Adrenal gland (tissue), 5 donors: ENCODE data around the gene IVNS1ABP.

Experiments used
- CTCF ChIP-seq, 6 experiments: fragments of 450-650 bp in 4 of 6; fragments of 200-600 bp in 2 of 6; sonication (generic) in 1 of 6; IDR thresholded peaks; 1 replicate in 5 of 6; 2 replicates in 1 of 6; pipeline versions ENCODE4 v1.5.1 to v1.8.0; 2016 to 2021; ENCODE audit warnings: antibody characterized with exemption in 6 of 6, mild to moderate bottlenecking in 2 of 6, moderate library complexity in 1 of 6
- POLR2A ChIP-seq, 2 donors: fragments of 450-650 bp; IDR thresholded peaks; one replicate each; pipeline ENCODE4 v1.6.1; 2017; ENCODE audit warnings: antibody characterized with exemption in 2 of 2, mild to moderate bottlenecking in 2 of 2, moderate library complexity in 1 of 2
- donor health status: DM: no; HTN: no; CAD: no.

DNA sequence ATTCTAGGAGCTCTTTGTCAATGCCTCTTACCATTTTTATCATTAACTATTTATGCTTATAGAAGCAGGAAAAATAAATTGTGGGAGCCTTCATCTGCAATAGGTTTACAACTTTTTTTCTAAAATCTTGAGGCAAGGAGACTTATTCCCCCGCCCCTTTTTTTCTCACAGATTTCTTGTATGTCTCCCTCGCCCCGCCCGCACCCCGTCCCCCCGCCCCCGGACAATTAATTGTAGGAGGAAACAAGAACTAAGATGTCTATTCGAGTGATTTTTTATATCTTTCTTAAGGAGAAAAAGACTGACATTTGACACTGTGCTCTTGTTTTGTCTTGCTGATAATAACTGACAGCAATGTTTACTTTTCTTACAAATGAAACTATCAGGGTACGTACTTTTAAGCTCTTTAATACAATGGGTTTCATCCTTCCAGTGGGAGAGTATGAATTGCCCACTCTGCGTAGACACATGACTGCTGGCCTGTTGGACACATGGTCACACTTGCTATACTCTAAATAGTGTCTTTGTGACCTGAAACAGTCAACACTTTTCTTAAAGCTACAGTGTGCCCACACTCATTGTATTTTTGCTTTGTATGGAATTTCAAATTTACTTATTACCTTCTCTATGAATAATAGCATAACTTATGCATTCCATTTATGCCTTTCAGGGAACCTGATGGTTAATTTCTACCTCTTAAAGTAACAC is 1.5 kb upstream of the IVNS1ABP start:
- no peak for TF ChIP-seq CTCF (IDR thresholded peaks at IDR 0.05)
- TF ChIP-seq POLR2A (IDR thresholded peaks at IDR 0.05), result no peak
